ENCODE measurements around the gene CCDC150.

DNA sequence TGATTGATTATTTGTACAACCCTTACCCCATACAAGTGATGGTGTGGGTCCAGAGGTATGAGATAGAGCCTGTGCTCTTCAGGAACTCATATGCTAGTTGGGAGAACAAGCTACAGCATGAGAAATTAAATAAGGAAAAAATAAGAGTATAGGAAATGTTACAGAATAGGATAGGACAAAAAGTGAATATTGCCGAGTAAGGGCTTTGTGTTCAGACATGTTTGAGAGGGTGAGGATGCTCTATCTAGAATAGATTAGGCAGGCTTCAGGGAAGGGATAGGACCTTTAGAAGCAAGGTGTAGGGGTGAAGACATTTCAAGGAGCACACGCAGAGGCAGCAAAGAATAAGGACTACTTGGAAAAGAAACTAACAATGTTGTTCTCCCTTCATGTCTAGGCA lies 17.8 kb downstream of the CCDC150 start:
- TF ChIP-seq, protein P1, sequence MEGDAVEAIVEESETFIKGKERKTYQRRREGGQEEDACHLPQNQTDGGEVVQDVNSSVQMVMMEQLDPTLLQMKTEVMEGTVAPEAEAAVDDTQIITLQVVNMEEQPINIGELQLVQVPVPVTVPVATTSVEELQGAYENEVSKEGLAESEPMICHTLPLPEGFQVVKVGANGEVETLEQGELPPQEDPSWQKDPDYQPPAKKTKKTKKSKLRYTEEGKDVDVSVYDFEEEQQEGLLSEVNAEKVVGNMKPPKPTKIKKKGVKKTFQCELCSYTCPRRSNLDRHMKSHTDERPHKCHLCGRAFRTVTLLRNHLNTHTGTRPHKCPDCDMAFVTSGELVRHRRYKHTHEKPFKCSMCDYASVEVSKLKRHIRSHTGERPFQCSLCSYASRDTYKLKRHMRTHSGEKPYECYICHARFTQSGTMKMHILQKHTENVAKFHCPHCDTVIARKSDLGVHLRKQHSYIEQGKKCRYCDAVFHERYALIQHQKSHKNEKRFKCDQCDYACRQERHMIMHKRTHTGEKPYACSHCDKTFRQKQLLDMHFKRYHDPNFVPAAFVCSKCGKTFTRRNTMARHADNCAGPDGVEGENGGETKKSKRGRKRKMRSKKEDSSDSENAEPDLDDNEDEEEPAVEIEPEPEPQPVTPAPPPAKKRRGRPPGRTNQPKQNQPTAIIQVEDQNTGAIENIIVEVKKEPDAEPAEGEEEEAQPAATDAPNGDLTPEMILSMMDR (conservative IDR thresholded peaks at IDR 0.05): no peak
- TF ChIP-seq ZFX (IDR thresholded peaks at IDR 0.05): no peak

All from C4-2B (cell line).